ENCODE results near the gene TMEM132D. TPM values are rescaled to one million over a fixed set of nuclear protein-coding genes. Genes with fewer than 3 reads are reported as not detected.

TMEM132D gene
- total RNA-seq, 2 donors from 2014 or later: not detected

GRCh38 chr12:129893691-129894090, 10.1 kb downstream of the TMEM132D start:
- Histone ChIP-seq H3K4me3 (no peak overlapping the region), H3K27ac (no peak overlapping the region), H3K36me3 (no peaks in the 10 kb centered on the region), H3K9me3 (no peaks in the 10 kb centered on the region), H3K4me1 (ENCODE audit: control insufficient read depth in 1 of 2, low read depth in 2 of 2) (no peaks in the 10 kb centered on the region), H3K27me3 (replicated peaks; ENCODE audit: insufficient read depth) (no peaks in the 10 kb centered on the region)
- ATAC-seq (ENCODE audit: insufficient number of reproducible peaks, low FRiP score, low read depth) (no peak), DNase-seq (ENCODE audit: low spot score) (no peak)
- TF ChIP-seq CTCF (IDR thresholded peaks at IDR 0.05): no peak

GRCh38 chr12:129887101-129887500, 16.7 kb downstream of the TMEM132D start:
- ATAC-seq (ENCODE audit: insufficient number of reproducible peaks, low FRiP score, low read depth) (no peak), DNase-seq (ENCODE audit: low spot score) (no peak)
- no peaks in the 10 kb centered on the region for H3K27me3 ChIP-seq (replicated peaks; ENCODE audit: insufficient read depth)
- no peaks in the 10 kb centered on the region for H3K4me1 ChIP-seq (ENCODE audit: control insufficient read depth in 1 of 2, low read depth in 2 of 2)
- H3K9me3 ChIP-seq: no peaks in the 10 kb centered on the region
- no peaks in the 10 kb centered on the region for H3K36me3 ChIP-seq
- no peak for TF ChIP-seq CTCF (IDR thresholded peaks at IDR 0.05)
- H3K4me3 ChIP-seq: no peak overlapping the region
- H3K27ac ChIP-seq: no peak overlapping the region

GRCh38 chr12:129886541-129886940, 17.3 kb downstream of the TMEM132D start:
- no peak for TF ChIP-seq CTCF (IDR thresholded peaks at IDR 0.05)
- Histone ChIP-seq H3K27me3 (replicated peaks; ENCODE audit: insufficient read depth) (no peaks in the 10 kb centered on the region), H3K4me1 (ENCODE audit: control insufficient read depth in 1 of 2, low read depth in 2 of 2) (no peaks in the 10 kb centered on the region), H3K36me3 (no peaks in the 10 kb centered on the region), H3K27ac (no peak overlapping the region), H3K4me3 (no peak overlapping the region), H3K9me3 (no peaks in the 10 kb centered on the region)
- DNase-seq (ENCODE audit: low spot score) (no peak), ATAC-seq (ENCODE audit: insufficient number of reproducible peaks, low FRiP score, low read depth) (no peak)

- no peak for TF ChIP-seq CTCF (IDR thresholded peaks at IDR 0.05)
- no peaks in the 10 kb centered on the region for H3K9me3 ChIP-seq
- ATAC-seq (ENCODE audit: insufficient number of reproducible peaks, low FRiP score, low read depth) (no peak), DNase-seq (ENCODE audit: low spot score) (no peak)
- H3K4me3 ChIP-seq: no peak overlapping the region
- H3K27me3 ChIP-seq (replicated peaks; ENCODE audit: insufficient read depth): no peaks in the 10 kb centered on the region
- H3K36me3 ChIP-seq: no peaks in the 10 kb centered on the region
- H3K27ac ChIP-seq: no peak overlapping the region
- H3K4me1 ChIP-seq (ENCODE audit: control insufficient read depth in 1 of 2, low read depth in 2 of 2): no peaks in the 10 kb centered on the region
Measured at GRCh38 chr12:129885287-129885686, 18.5 kb downstream of the TMEM132D start.

GRCh38 chr12:129877411-129877810, 26.4 kb downstream of the TMEM132D start:
- Histone ChIP-seq H3K4me3 (no peak overlapping the region), H3K9me3 (no peaks in the 10 kb centered on the region), H3K4me1 (ENCODE audit: control insufficient read depth in 1 of 2, low read depth in 2 of 2) (no peaks in the 10 kb centered on the region), H3K36me3 (no peaks in the 10 kb centered on the region), H3K27me3 (replicated peaks; ENCODE audit: insufficient read depth) (no peaks in the 10 kb centered on the region), H3K27ac (no peak overlapping the region)
- no peak for TF ChIP-seq CTCF (IDR thresholded peaks at IDR 0.05)
- ATAC-seq (ENCODE audit: insufficient number of reproducible peaks, low FRiP score, low read depth): no peak
- DNase-seq (ENCODE audit: low spot score): no peak

Data from thoracic aorta (tissue), 2 donors.